Measurements from ENCODE around the gene PCGF1.

The PCGF1 gene

GRCh38 chr2:74514368-74515270 is 7.1 kb upstream of the PCGF1 start, which contains the start of gene TLX2:
TSS of gene TLX2 (plus strand) at chr2:74514450. CDS start at chr2:74514807, 357 bp downstream.
- peak; percentile 62 for DNase-seq

- DNase-seq, result peak; percentile 57
Observed at GRCh38 chr2:74513605-74514367, 6.3 kb upstream of the PCGF1 start.

GRCh38 chr2:74512744-74513604 is 5.5 kb upstream of the PCGF1 start:
- DNase-seq, result no peak

GRCh38 chr2:74511104-74511989 is 3.9 kb upstream of the PCGF1 start:
- DNase-seq, result no peak

GRCh38 chr2:74510272-74510671 is 2.8 kb upstream of the PCGF1 start:
- DNase-seq, result no peak

- peak; percentile 75 for DNase-seq
Observed at GRCh38 chr2:74507926-74508520, 528 bp upstream of the PCGF1 start.

GRCh38 chr2:74505448-74506246 is 1.8 kb downstream of the PCGF1 start:
- DNase-seq, result no peak

GRCh38 chr2:74504591-74504990 is 2.9 kb downstream of the PCGF1 start:
- no peak for DNase-seq

- no peak for DNase-seq
Observed at GRCh38 chr2:74503506-74504475, 3.7 kb downstream of the PCGF1 start.

- DNase-seq, result peak; percentile 77
Observed at GRCh38 chr2:74502720-74503505, 4.6 kb downstream of the PCGF1 start.

- DNase-seq, result peak; percentile 68
Observed at GRCh38 chr2:74502147-74502719, 5.3 kb downstream of the PCGF1 start.

GRCh38 chr2:74501335-74502071 is 6.0 kb downstream of the PCGF1 start:
- DNase-seq, result peak; percentile 35

- DNase-seq, result no peak
Observed at GRCh38 chr2:74500578-74500946, 6.9 kb downstream of the PCGF1 start.

GRCh38 chr2:74499940-74500577 is 7.4 kb downstream of the PCGF1 start:
- no peak for DNase-seq

- no peak for DNase-seq
Observed at GRCh38 chr2:74499267-74499939, 8.1 kb downstream of the PCGF1 start, which contains the start of gene LBX2. TSS of gene LBX2 (minus strand) at chr2:74499603. CDS start at chr2:74499537, 66 bp downstream.
